NCI-H345 treated with DMSO at 0.1 percent for 48 hours (cell line): ENCODE results near the gene EML1.

Experiments
- DNase-seq: peaks from one replicate; lab custom pipeline; 2025; ENCODE audit not compliant: unreplicated experiment; lab: John Stamatoyannopoulos, UW

EML1 gene

DNA sequence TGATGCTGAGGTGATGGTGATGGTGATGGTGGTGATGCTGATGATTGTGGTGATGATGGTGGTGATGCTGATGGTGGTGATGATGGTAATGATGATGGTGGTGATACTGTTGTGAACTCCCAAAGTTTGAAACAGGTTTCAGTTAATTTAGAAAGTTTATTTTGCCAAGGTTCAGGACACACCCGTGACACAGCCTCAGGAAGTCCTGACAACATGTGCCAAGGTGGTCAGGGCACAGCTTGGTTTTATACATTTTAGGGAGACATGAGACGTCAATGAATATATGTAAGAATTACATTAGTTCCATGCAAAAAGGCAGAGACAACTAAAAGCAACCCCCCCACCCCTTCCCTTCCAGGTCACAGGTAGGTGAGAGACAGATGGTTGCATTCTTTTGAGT, 159.2 kb downstream of the EML1 start:
- DNase-seq = no peak

DNA sequence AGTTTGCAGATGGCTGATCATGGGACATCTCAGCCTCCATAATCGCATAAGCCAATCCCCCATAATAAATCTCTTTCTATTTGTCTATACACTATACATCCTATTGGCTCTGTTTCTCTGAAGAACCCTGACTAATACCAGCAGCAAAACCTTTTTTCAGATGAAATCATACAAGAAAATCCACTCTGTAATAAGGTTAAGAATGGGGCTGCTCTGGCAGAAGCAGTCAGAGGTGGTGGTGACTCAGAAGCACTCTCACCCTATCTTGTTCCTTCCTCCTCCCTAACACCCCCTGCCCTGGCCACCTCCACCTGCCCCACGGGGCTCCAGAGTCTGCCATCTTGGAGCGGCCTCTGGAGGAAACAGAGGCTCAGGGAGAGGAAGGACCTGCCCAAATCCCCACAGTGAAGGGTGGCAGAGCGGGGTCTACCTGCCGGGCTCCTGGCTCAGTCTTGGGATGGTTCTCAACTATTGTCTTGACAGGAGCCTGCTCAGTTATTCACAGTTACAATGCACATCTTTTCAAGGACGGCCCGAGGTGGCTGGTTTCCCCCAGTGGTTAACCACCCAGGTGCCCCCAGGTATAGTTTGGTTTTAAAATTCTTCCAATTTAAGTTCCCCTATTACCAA, 162.7 kb downstream of the EML1 start:
- DNase-seq = no peak

DNA sequence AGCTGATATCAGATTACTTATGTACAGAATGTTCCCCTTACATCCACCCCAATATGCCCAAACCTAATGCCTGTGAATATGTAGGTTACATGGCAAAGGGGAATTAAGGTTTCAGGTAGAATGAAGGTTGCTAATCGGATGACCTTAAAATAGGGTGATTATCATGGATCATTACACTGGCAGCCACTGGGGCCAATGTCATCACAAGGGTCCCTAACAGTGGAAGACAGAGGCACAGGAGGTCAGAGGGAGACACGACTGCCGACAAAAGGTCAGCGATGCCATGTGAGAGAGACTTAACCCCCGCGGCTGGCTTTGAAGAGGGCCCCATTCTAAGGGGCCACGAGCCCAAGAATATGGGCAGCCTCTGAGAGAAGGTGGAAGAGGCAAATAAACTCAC, 165.2 kb downstream of the EML1 start:
- no peak for DNase-seq

DNA sequence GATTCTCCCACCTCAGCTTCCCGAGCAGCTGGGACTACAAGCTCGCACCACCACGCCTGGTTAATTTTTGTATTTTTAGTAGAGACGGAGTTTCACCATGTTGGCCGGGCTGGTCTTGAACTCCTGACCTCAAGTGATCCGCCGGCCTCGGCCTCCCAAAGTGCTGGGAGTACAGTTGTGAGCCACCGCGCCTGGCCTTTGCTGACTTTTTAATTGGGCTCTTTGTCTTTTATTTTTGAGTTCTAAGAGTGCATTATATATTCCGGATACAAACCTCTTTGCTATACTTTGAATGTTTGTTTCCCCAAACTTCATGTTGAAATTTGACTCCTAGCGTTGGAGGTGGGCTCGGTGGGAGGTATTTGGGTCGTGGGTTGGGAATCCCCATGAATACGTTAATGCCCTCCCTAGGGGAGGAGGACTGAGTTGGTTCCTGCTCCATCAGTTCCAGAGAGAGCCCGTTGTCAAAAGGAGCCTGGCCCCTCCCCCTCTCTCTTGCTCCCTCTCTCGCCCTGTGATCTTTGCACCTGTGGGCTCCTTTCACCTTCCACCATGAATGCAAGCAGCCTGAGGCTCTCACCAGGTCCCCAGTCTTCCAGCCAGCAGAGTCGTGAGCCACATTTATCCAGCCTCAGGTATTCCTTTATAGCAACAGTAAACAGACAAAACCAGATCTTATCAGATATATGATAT, 168.8 kb downstream of the EML1 start:
- no peak for DNase-seq

DNA sequence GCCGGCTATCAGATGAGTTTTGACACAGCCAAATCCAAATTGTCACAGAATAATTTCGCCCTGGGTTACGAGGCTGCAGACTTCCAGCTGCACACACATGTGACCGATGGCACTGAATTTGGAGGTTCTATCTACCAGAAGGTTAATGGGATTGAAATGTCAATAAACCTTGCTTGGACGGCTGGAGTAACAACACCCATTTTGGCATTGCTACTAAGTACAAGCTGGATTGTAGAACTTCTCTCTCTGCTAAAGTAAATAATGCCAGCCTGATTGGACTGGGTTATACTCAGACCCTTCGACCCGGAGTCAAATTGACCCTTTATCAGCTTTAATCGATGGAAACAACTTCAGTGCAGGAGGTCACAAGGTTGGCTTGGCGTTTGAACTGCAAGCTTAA, 171.8 kb downstream of the EML1 start:
- no peak for DNase-seq

DNA sequence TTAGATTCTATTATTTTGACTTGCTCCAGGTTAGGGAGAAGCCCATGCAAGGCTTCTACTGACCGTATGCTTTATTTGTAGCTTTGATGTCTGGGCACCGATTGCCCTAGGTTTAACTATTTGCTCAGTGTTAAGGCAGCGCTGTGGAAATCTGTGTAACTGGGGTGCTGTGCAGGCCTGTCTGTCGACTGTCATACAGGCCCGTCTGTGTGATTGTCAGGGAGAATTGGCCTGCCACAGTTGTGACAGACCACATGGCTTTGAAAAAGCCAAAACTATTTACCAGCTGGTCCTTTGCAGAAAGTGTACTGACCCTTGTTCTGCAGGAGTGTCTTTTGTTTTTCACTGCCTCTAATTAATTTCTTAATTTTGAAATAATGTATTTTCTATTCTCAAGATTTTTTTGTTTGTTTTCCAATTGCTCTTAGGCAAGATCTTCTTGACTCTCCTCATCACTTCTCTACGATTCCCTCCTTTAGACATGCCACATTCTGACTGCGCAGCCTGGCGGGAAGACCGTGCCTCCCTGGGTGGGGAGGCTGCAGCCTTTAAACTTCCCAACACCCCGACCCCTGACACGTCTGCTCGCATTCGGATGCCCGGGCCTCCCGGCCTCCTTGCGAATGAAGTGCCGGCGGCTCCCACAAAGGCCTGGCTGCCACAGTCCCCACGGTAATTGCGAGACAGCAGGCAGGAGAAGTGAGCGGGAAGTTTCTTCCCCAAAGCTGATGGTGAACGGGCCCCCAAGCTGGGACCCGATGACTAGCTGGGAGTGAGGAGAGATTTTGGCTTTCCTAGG, 173.0 kb downstream of the EML1 start:
- DNase-seq = no peak

DNA sequence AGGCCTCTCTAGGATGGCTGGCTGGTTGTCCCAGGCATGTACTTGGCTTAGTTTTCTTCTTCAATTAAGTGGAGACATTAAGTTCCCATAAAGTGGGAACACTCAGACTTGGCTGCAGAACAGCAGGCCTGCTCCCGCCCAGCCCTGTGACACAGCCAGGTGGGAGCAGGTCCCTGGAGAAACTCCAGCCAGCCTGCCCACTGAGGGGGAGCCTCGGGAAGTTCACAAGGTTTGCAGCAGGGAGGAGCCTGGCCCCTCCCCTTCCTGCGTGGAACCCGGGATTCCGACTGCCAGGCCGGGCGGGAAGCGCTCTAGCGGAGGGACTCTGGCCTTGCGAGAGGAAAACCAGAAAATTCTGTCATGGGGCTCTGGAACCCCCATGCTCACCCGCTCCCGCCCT, 173.7 kb downstream of the EML1 start:
- DNase-seq = no peak

DNA sequence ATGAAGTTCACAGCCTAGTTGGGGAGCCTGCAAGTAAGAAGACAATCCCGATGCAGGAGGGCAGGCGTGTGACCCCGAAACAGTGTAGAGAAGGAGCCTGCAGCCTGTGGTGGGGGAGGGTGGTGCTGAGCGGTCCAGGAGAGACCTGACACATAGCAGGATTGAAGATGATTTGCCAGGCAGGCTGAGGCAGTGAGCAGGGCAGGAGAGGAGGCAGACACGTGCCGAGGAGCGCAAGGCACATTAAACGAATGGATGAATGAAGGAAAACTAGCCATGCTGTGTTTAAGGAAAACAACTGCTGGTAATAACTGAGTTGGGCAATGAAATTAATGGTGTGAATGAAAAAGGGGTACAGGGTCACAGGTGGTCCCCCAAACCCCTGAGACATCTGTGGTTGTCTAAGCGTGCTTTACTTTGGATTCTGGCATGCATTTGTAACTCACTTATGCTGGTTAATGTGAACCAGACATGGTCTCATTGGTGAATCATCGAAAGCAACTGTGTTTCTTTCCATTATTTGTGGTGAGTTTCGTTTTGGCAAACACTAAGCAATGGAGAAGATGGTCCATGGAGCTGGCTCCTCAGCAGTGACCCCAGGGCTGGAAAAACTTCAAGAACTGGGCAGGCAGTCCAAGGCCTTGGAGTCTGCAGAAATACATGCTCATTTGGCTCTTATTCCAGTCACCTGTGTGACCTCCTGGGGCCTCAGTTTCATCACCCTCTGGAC, 175.1 kb downstream of the EML1 start:
- no peak for DNase-seq

DNA sequence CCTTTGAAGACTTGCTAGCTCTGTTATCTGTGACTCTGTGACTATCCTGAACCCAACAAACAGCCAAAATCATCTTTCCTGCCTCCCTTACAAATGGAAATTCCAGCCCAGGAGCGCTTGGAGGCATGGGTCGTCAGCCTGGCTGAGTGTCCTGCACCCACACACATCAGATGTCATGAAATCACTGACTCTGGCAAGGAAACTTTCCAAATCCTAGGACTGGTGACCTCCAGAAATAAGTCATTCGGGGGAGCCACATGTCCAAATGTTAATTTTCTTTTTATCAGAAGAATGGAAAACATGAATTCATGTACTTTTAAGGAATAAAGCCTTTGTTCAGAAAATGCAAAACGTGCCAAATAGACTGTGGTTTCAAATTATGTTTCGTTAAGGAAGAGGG, 175.7 kb downstream of the EML1 start:
- no peak for DNase-seq

DNA sequence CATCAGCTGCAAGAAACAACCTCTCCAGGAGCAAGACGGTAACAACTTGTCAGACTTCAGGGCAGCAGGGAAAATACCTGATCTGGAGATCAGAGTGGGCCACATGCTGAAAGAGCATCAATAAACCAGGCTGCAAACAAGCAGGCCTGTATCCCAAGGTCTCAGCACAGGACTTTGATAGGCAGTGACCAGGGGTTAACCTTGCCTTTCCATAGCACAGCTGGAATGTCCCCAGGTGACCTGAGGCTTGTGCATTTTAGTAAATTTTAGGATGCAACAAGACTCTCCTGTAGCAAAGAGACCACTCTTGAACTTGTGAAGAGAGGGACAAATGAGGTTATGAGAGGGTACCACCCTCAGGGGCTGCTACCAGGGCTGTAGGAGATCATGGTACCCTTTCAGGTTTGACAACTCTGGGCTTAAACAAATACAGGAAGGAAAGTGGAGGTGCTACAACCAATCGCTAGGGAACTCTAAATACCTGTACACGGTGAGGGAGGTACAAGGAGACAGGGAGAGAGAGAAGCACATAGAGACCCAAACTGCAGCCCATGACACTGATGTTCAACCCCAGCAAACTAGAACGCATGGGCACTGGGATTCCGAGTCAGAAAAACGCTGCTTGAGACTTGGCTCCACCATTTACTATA, 176.6 kb downstream of the EML1 start:
- DNase-seq = no peak

DNA sequence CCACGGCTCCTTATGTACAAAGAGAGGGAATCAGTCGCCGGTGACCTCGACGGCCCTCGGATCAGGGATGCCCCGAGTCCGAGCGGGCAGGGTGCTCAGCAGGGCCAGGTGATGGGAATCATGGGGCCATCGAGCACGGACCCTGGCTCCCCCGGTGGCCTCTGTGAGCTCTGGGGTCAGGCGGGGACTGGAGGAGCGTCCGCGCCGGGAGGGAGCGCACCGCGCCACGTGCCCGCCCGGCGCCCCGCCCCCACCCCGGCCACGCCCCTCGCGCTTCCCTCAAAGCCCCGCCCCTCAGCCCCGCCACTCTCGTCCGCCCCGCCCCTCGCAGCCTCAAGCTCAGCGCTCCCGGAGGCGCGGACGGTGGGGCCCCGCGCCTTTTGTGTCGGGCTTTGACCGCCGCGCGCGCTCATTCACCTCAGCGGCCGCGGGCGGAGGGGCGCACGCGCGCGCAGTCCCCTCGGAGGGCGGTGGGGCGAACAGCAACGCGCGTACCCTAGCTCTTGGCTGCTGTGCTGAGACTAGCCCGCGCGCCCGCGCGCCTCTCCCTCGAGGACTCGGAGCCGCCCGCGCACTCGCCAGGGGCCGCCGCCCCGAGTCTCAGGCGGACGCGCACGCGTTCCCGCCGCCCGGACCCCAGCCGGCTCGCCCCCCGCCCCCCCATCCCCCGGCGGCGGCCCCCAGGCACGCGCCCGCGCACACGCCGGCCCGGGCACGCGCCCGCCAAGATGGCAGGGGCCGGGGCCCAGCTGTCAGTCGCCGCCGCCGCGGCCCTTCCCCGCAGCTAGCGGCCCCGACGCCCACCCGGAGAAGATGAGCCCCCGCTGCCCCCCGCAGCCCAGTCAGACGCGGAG, 178.1 kb downstream of the EML1 start:
- DNase-seq = peak; percentile 71

DNA sequence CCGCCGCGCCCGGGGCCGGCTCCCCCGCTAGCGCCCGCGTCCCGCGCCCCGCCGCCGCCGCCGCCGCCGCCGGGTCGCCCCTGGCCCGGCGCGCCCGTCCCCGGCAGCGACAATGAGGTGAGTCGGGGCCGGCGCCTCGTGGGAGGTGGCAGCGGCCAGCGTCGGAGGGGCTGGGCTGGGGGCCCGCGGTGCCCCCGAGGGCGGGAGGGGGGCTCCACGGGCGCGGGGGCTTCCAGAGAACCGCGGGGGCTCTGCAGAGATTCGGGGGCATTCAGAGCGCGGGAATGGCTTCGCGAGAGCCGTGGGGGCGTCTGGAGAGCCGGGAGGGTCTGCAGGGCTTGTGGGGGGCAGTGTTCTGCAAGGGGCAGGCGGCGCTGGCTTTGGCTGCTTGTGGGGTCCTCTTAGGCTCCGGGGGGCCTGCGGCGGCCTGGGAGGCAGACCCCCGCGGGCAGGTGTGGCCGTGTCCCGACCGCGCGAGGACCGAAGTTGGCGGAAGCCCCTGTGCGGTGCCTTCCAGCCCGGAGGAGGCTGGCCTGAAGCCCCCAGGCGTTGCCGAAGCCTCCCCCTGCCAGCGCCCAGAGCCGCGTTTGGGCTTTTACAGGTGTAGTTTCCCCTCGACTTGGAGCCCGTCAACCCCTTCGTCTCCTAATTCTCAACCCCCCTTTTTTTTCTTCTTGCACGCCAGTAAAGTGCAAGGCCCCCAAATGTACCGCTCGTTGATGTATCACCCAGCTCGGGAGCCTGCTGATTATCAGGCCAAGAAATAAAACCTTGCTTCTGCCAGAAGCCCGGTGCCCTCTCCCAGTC, 178.9 kb downstream of the EML1 start:
- peak; percentile 13 for DNase-seq

DNA sequence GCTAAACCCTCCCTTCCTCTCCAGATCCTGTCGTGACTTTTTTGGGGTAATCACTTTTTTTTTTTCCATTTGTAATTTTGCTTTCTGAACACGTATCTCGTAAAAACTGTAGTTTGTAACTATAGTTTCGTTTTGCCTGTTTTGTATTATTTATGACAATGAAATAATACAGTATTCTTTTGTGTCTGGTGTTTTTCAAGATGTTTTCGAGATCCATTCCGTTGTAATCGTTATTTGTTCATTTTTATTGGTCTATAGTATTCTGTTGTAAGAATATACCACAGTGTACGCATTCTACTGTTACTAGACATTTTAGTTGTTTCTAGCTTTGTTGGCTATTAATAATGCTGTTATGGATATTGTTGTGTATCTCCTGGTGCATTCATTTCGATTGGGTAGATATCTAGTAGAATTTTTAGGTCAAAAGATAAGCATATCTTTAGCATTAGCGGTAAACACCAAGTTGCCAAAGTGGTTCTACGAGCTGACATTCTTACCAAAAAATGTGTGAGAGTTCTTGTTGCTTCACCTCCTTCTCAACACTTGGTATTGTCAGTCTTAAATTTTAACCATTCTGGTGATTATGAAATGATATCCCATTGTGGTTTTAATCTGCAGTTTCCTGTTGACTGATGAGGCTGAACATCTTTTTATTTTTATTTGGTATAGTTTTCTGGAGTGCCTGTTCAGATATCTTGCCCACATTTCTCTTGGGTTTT, 179.7 kb downstream of the EML1 start:
- DNase-seq = no peak

DNA sequence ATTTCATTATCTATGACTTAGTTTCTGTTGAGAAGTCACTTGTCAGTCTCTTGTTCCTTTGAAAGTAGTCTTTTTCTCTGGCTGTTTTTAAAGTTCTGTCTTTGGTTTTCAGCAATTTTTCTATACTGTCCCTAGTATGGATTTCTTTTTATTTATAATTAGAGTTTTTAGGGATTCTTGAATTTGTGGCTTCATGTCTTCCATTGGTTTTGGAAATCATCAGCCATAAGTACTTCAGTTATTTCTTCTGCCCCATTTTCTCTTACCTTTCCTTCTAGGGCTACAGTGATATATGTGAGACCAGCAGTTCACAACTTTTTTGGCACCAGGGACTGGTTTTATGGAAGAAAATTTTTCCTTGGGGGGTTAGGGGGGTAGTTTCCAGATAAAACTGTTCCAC, 182.0 kb downstream of the EML1 start:
- DNase-seq = no peak

DNA sequence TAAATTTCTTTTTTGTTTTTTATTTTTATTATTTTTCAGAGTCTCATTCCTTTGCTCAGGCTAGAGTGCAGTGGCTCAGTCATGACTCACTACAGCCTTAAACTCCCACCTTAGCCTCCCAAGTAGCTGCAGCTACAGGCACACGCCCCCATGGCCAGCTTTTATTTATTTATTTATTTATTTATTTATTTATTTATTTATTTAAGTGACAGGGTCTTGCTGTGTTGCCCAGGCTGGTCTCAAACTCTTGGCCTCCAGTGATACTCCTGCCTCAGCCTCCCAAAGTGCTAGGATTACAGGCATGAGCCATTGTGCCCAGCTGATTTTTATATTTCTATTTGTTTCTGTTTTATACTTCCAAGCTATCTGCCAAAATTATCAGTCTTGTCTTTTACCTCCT, 182.8 kb downstream of the EML1 start:
- DNase-seq = no peak

DNA sequence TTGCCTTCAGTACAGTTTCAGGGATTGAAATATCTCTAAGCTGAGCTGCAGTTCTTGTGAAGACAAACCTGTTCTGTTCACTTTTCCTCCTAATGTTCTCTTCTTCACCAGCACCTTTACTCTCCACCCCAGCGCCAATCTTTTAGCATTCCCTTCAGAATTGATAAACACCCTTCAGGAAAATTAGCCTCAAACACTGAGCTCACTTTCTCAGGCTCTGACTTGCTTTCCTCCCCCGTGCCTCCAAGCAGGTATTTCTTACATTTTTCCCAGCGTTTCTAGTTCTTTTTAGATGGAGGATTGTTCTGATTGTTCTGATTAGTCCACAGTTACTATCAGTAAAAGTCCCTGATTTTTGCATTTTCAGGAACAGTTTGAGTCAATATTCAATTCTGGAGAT, 183.5 kb downstream of the EML1 start:
- no peak for DNase-seq

DNA sequence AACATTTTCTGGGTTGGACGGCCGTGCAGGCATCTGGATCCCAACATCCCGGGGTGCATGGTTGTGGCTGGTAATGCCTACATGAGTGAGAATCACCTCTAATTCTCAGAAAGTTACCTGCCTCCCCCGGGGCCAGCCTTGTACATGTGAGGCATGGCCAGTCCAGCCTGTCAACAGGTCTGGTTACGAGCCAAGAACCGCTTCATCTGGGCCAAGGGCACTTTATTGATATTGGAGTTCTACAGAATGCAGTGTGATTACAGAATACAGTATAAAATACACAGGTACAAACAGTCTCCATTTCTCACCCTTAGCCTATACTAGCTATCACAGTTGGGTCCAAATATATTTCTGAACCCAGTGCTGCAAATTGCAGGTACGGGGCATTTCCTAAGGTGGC, 187.1 kb downstream of the EML1 start:
- DNase-seq = no peak

DNA sequence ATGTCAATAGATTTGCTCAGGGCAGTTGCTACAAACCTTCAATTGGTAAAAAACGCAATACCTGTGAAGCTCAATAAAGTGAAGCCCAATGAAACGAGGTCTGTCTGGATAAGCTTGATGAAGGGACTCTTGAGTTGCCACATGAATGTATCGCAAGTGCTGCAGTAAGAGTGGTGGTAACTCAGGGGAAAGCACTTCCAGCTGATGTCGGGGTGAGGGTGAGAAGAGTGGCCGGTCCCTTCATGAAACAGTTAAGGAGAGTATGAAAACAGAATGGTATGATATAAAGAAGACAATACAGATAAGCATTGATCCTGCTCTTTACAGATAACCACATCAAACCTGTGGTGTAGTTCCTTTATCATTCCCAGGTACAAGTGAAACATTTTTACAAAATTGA, 188.6 kb downstream of the EML1 start:
- no peak for DNase-seq
